ENCODE measurements around the gene VPS37D.

DNA sequence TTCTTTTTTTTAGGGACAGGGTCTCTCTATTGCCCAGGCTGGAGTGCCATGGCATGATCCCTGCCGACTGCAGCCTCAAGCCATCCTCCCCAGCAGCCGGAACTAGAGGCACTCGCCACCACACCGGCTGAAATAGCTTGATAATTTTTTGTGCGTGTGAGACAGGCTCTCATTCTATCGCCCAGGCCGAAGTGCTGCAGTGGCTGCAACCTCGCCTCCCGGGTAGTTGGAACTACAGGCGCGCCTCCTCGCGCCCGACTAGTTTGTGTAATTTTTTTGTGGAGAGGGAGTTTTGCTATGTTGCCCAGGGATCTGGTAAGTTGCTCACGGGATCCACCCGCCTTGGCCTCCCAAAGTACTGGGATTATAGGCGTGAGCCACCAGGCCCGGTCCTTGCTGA, 17.7 kb downstream of the VPS37D start:
- TF ChIP-seq CREB1 (IDR thresholded peaks at IDR 0.05; ENCODE audit: low read depth), result no peak
- TF ChIP-seq, protein P1, sequence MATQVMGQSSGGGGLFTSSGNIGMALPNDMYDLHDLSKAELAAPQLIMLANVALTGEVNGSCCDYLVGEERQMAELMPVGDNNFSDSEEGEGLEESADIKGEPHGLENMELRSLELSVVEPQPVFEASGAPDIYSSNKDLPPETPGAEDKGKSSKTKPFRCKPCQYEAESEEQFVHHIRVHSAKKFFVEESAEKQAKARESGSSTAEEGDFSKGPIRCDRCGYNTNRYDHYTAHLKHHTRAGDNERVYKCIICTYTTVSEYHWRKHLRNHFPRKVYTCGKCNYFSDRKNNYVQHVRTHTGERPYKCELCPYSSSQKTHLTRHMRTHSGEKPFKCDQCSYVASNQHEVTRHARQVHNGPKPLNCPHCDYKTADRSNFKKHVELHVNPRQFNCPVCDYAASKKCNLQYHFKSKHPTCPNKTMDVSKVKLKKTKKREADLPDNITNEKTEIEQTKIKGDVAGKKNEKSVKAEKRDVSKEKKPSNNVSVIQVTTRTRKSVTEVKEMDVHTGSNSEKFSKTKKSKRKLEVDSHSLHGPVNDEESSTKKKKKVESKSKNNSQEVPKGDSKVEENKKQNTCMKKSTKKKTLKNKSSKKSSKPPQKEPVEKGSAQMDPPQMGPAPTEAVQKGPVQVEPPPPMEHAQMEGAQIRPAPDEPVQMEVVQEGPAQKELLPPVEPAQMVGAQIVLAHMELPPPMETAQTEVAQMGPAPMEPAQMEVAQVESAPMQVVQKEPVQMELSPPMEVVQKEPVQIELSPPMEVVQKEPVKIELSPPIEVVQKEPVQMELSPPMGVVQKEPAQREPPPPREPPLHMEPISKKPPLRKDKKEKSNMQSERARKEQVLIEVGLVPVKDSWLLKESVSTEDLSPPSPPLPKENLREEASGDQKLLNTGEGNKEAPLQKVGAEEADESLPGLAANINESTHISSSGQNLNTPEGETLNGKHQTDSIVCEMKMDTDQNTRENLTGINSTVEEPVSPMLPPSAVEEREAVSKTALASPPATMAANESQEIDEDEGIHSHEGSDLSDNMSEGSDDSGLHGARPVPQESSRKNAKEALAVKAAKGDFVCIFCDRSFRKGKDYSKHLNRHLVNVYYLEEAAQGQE (IDR thresholded peaks at IDR 0.05; ENCODE audit: low read depth, low read length), result no peak
- no peak for TF ChIP-seq EZH2 (IDR thresholded peaks at IDR 0.05; ENCODE audit: borderline replicate concordance, control insufficient read depth, low read depth, low read length)
- TF ChIP-seq, protein P2, sequence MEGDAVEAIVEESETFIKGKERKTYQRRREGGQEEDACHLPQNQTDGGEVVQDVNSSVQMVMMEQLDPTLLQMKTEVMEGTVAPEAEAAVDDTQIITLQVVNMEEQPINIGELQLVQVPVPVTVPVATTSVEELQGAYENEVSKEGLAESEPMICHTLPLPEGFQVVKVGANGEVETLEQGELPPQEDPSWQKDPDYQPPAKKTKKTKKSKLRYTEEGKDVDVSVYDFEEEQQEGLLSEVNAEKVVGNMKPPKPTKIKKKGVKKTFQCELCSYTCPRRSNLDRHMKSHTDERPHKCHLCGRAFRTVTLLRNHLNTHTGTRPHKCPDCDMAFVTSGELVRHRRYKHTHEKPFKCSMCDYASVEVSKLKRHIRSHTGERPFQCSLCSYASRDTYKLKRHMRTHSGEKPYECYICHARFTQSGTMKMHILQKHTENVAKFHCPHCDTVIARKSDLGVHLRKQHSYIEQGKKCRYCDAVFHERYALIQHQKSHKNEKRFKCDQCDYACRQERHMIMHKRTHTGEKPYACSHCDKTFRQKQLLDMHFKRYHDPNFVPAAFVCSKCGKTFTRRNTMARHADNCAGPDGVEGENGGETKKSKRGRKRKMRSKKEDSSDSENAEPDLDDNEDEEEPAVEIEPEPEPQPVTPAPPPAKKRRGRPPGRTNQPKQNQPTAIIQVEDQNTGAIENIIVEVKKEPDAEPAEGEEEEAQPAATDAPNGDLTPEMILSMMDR (IDR thresholded peaks at IDR 0.05 in 2 of 3, conservative IDR thresholded peaks at IDR 0.05 in 1 of 3; ENCODE audit: control insufficient read depth in 2 of 3, extremely low read depth in 1 of 3, insufficient read depth in 1 of 3, low read depth in 3 of 3, low read length in 3 of 3), result no peak
- no peak for TF ChIP-seq SIN3A (IDR thresholded peaks at IDR 0.05; ENCODE audit: low read depth, low read length)
- TF ChIP-seq, protein P3, sequence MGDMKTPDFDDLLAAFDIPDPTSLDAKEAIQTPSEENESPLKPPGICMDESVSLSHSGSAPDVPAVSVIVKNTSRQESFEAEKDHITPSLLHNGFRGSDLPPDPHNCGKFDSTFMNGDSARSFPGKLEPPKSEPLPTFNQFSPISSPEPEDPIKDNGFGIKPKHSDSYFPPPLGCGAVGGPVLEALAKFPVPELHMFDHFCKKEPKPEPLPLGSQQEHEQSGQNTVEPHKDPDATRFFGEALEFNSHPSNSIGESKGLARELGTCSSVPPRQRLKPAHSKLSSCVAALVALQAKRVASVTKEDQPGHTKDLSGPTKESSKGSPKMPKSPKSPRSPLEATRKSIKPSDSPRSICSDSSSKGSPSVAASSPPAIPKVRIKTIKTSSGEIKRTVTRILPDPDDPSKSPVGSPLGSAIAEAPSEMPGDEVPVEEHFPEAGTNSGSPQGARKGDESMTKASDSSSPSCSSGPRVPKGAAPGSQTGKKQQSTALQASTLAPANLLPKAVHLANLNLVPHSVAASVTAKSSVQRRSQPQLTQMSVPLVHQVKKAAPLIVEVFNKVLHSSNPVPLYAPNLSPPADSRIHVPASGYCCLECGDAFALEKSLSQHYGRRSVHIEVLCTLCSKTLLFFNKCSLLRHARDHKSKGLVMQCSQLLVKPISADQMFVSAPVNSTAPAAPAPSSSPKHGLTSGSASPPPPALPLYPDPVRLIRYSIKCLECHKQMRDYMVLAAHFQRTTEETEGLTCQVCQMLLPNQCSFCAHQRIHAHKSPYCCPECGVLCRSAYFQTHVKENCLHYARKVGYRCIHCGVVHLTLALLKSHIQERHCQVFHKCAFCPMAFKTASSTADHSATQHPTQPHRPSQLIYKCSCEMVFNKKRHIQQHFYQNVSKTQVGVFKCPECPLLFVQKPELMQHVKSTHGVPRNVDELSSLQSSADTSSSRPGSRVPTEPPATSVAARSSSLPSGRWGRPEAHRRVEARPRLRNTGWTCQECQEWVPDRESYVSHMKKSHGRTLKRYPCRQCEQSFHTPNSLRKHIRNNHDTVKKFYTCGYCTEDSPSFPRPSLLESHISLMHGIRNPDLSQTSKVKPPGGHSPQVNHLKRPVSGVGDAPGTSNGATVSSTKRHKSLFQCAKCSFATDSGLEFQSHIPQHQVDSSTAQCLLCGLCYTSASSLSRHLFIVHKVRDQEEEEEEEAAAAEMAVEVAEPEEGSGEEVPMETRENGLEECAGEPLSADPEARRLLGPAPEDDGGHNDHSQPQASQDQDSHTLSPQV (IDR thresholded peaks at IDR 0.05), result no peak
- no peak for TF ChIP-seq POLR2A (IDR thresholded peaks at IDR 0.05; ENCODE audit: low read depth, low read length)
- TF ChIP-seq MYC (IDR thresholded peaks at IDR 0.05; ENCODE audit: insufficient read depth, insufficient read length, insufficient replicate concordance, low read length, severe bottlenecking), result no peak
- TF ChIP-seq ZBTB4 (CRISPR knock-in tag; IDR thresholded peaks at IDR 0.05), result no peak
- no peak for TF ChIP-seq E2F4 (IDR thresholded peaks at IDR 0.05; ENCODE audit: low read depth, low read length)
- TF ChIP-seq ATF3 (IDR thresholded peaks at IDR 0.05; ENCODE audit: borderline replicate concordance, extremely low read depth, low read depth, low read length), result no peak
- TF ChIP-seq, protein P4, sequence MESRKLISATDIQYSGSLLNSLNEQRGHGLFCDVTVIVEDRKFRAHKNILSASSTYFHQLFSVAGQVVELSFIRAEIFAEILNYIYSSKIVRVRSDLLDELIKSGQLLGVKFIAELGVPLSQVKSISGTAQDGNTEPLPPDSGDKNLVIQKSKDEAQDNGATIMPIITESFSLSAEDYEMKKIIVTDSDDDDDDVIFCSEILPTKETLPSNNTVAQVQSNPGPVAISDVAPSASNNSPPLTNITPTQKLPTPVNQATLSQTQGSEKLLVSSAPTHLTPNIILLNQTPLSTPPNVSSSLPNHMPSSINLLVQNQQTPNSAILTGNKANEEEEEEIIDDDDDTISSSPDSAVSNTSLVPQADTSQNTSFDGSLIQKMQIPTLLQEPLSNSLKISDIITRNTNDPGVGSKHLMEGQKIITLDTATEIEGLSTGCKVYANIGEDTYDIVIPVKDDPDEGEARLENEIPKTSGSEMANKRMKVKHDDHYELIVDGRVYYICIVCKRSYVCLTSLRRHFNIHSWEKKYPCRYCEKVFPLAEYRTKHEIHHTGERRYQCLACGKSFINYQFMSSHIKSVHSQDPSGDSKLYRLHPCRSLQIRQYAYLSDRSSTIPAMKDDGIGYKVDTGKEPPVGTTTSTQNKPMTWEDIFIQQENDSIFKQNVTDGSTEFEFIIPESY (IDR thresholded peaks at IDR 0.05), result no peak
- no peak for TF ChIP-seq HDGF (IDR thresholded peaks at IDR 0.05)
- no peak for TF ChIP-seq TAF1 (IDR thresholded peaks at IDR 0.05; ENCODE audit: borderline replicate concordance, low read depth, low read length)

Data from GM12878 (cell line).